Fibroblast of skin of abdomen (primary cell): ENCODE measurements around the gene UTS2.

Source experiments
- DNase-seq: peaks from one replicate; pipeline ENCODE4 v3.0.0-alpha.2; 2013

UTS2 gene

GRCh38 chr1:7810395-7810794 lies 42.5 kb downstream of the UTS2 start:
- DNase-seq: peak; percentile 85

DNA sequence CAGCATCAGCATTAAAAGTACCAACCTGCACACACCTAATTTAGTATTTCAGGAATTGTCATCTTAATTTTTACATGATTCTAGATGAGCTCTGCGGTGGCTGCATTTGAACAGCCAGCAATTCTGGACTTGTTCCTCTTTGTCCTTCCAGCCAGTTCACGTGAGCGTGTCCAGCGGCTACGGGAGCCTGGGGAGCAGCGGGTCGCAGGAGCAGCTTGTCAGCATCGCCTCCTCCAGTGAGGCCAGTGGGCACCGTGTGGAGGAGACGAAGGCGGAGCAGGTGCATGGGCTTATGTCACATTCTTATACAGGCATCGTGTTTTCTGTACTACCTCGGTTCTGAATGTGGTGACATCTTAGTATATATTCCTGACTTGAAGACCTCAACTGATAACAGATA lies 43.1 kb downstream of the UTS2 start:
- no peak for DNase-seq

GRCh38 chr1:7808253-7808844 lies 44.5 kb downstream of the UTS2 start:
- peak; percentile 14 for DNase-seq

DNA sequence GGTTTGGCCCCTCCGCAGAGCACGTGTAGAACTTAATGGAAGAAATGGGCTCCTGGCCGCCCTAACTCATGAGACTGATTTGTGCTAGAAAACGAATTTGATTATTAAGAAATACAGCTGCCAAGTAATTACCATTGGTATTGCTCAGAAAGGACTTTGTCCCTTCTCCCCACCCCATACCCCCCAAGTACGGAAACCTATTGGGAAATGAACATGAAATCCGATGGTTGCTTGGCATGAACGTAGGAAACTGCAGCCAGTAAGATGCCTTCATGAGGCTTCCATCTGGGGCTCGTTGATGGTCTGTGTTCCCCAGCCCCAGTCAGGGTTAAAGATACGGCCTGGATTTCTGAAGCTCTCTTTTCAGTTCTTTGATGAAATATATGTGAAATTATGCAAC lies 47.4 kb downstream of the UTS2 start:
- no peak for DNase-seq
